Trophoblast cell (in vitro differentiated cells and primary cell): ENCODE measurements around the gene ME2.

ENCODE experiments used
- DNase-seq, 2 donors: peaks; one replicate each; pipeline ENCODE4 v3.0.0-alpha.2; 2016
- H2AFZ ChIP-seq: 2 replicates; pipeline ENCODE4 v1.6.1; 2013; ENCODE audit warnings: low read length, moderate library complexity, mild to moderate bottlenecking; ENCODE audit not compliant: insufficient read depth, poor library complexity
- H2AK5ac ChIP-seq: 2 replicates; pipeline ENCODE4 v1.6.1; 2013; ENCODE audit warnings: mild to moderate bottlenecking, low read length
- H2BK120ac ChIP-seq: 2 replicates; pipeline ENCODE4 v1.6.1; 2013; ENCODE audit warnings: low read length, mild to moderate bottlenecking, moderate library complexity; ENCODE audit not compliant: insufficient read depth, poor library complexity
- H2BK12ac ChIP-seq: 2 replicates; pipeline ENCODE4 v1.6.1; 2013; ENCODE audit warnings: mild to moderate bottlenecking, low read length, moderate library complexity
- H2BK5ac ChIP-seq: 2 replicates; pipeline ENCODE4 v1.6.1; 2013; ENCODE audit warnings: low read length, low read depth, moderate library complexity, mild to moderate bottlenecking; ENCODE audit not compliant: poor library complexity
- H3K14ac ChIP-seq: 2 replicates; pipeline ENCODE4 v1.6.1; 2013; ENCODE audit warnings: mild to moderate bottlenecking, low read length
- H3K18ac ChIP-seq: 2 replicates; pipeline ENCODE4 v1.6.1; 2013; ENCODE audit warnings: mild to moderate bottlenecking, low read length
- H3K23ac ChIP-seq: 2 replicates; pipeline ENCODE4 v1.6.1; 2013; ENCODE audit warnings: low read length
- H3K27ac ChIP-seq: 2 replicates; pipeline ENCODE4 v1.5.1; 2013; ENCODE audit warnings: low read depth, mild to moderate bottlenecking, inconsistent platforms, low read length, moderate library complexity
- H3K27me3 ChIP-seq: 2 replicates; pipeline ENCODE4 v1.6.1; 2013; ENCODE audit warnings: inconsistent platforms, mild to moderate bottlenecking, low read length, moderate library complexity; ENCODE audit not compliant: insufficient read depth
- H3K36me3 ChIP-seq, 2 experiments: 1 replicate in 1 of 2; 2 replicates in 1 of 2; pipeline ENCODE4 v1.6.1; 2013; ENCODE audit warnings: low read length in 2 of 2, mild to moderate bottlenecking in 2 of 2, moderate library complexity in 1 of 2; ENCODE audit not compliant: insufficient read depth in 2 of 2, control insufficient read depth in 1 of 2
- H3K4ac ChIP-seq: 2 replicates; pipeline ENCODE4 v1.6.1; 2013; ENCODE audit warnings: low read depth, mild to moderate bottlenecking, low read length, moderate library complexity
- H3K4me1 ChIP-seq, 2 experiments: 1 replicate in 1 of 2; 2 replicates in 1 of 2; pipeline ENCODE4 v1.6.1; 2013; ENCODE audit warnings: low read length in 2 of 2, mild to moderate bottlenecking in 2 of 2, moderate library complexity in 1 of 2; ENCODE audit not compliant: insufficient read depth in 2 of 2, control insufficient read depth in 1 of 2
- H3K4me2 ChIP-seq: 2 replicates; pipeline ENCODE4 v1.6.1; 2013; ENCODE audit warnings: inconsistent platforms, mild to moderate bottlenecking, low read length, moderate library complexity
- H3K4me3 ChIP-seq: 2 replicates; pipeline ENCODE4 v1.5.1; 2013; ENCODE audit warnings: mild to moderate bottlenecking, low read depth, low read length, inconsistent platforms
- H3K79me1 ChIP-seq: one replicate; pipeline ENCODE4 v1.6.1; 2013; ENCODE audit warnings: low read length
- H3K79me2 ChIP-seq: 2 replicates; pipeline ENCODE4 v1.6.1; 2013; ENCODE audit warnings: low read length, mild to moderate bottlenecking; ENCODE audit not compliant: control insufficient read depth, insufficient read depth, poor library complexity
- H3K9ac ChIP-seq: 2 replicates; pipeline ENCODE4 v1.6.1; 2013; ENCODE audit warnings: mild to moderate bottlenecking, low read length
- H3K9me3 ChIP-seq: 2 replicates; pipeline ENCODE4 v1.6.1; 2013; ENCODE audit warnings: low read depth, mild to moderate bottlenecking, control low read depth, inconsistent platforms, low read length; ENCODE audit not compliant: insufficient read depth
- H4K12ac ChIP-seq: 2 replicates; pipeline ENCODE4 v1.6.1; 2013; ENCODE audit warnings: low read depth, mild to moderate bottlenecking, low read length, moderate library complexity
- H4K8ac ChIP-seq: 2 replicates; pipeline ENCODE4 v1.6.1; 2013; ENCODE audit warnings: low read depth, mild to moderate bottlenecking, low read length, moderate library complexity
- H4K91ac ChIP-seq: one replicate; pipeline ENCODE4 v1.6.1; 2013; ENCODE audit warnings: low read depth, mild to moderate bottlenecking, low read length, moderate library complexity
- WGBS: extraction: QIAGEN DNeasy Blood & Tissue Kit; methylation state at CpG from one replicate; pipeline ENCODE4 v1.1.7; 2013; ENCODE audit warnings: missing lambda C conversion rate; ENCODE audit not compliant: insufficient read length, insufficient coverage; ENCODE audit errors: extremely low coverage; 5-methylcytosine and 5-hydroxymethylcytosine counted together

The ME2 gene

GRCh38 chr18:50848061-50848551, 30.8 kb upstream of the ME2 start:
- Histone ChIP-seq H3K4me1 (no peaks in the 10 kb centered on the region), H3K4ac (no peak overlapping the region), H2BK5ac (no peak overlapping the region), H4K8ac (no peak overlapping the region), H3K9me3 (no peaks in the 10 kb centered on the region), H3K14ac (no peak overlapping the region), H3K4me3 (no peak overlapping the region), H2AK5ac (no peak overlapping the region), H3K36me3 (no peaks in the 10 kb centered on the region), H4K91ac (no peak overlapping the region), H3K4me2 (no peak overlapping the region), H4K12ac (no peak overlapping the region), H2BK12ac (no peak overlapping the region), H3K23ac (no peak overlapping the region), H3K79me2 (no peaks in the 10 kb centered on the region), H3K18ac (no peak overlapping the region), H3K79me1 (no peaks in the 10 kb centered on the region), H3K27ac (no peak overlapping the region), H2AFZ (no peak overlapping the region), H3K9ac (no peak overlapping the region), H2BK120ac (no peak overlapping the region), H3K27me3 (no peaks in the 10 kb centered on the region)
- WGBS = no CpG with 5 or more reads among the region's 7 CpGs
- no peak for DNase-seq

GRCh38 chr18:50848991-50849390, 29.9 kb upstream of the ME2 start:
- Histone ChIP-seq H2BK5ac (no peak overlapping the region), H3K9ac (no peak overlapping the region), H3K4me1 (peaks cover 0 to under 1% of the 10 kb centered on the region in 2 experiments), H2AFZ (no peak overlapping the region), H3K79me2 (no peaks in the 10 kb centered on the region), H4K12ac (no peak overlapping the region), H3K14ac (no peak overlapping the region), H3K36me3 (no peaks in the 10 kb centered on the region), H3K23ac (no peak overlapping the region), H3K9me3 (no peaks in the 10 kb centered on the region), H3K4me3 (no peak overlapping the region), H4K8ac (no peak overlapping the region), H3K27ac (no peak overlapping the region), H3K27me3 (no peaks in the 10 kb centered on the region), H3K4me2 (no peak overlapping the region), H2BK12ac (no peak overlapping the region), H3K79me1 (no peaks in the 10 kb centered on the region), H3K18ac (no peak overlapping the region), H4K91ac (no peak overlapping the region), H2BK120ac (no peak overlapping the region), H2AK5ac (no peak overlapping the region), H3K4ac (no peak overlapping the region)
- DNase-seq = no peak
- no CpG with 5 or more reads among the region's 1 CpG for WGBS

DNA sequence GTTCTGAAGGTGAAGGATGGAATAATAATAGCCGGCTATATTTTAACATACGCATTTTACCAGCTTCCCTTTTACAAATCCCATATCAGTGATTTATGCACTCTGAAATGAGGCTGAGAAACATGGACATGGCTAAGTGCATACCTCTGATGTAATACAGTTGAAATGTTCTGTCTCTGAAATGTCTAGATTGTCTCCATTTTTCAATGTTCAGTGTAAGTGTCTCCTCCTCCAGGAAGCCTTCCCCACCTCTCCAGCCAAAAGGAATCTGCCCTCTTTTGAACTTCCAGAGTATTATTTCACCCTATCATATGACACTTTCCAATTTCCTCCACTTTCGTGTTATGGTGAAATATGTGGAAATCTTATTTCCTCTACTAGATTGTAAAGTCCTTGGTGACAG, 29.5 kb upstream of the ME2 start:
- Histone ChIP-seq H4K12ac (no peak overlapping the region), H3K18ac (no peak overlapping the region), H3K79me1 (no peaks in the 10 kb centered on the region), H3K23ac (no peak overlapping the region), H3K79me2 (no peaks in the 10 kb centered on the region), H2BK120ac (no peak overlapping the region), H3K14ac (no peak overlapping the region), H3K4me3 (no peak overlapping the region), H3K36me3 (no peaks in the 10 kb centered on the region), H4K91ac (no peak overlapping the region), H3K9ac (no peak overlapping the region), H3K4me2 (no peak overlapping the region), H4K8ac (no peak overlapping the region), H2BK5ac (no peak overlapping the region), H3K4ac (no peak overlapping the region), H3K27me3 (no peaks in the 10 kb centered on the region), H3K4me1 (peaks cover 0 to 2% of the 10 kb centered on the region in 2 experiments), H2AK5ac (no peak overlapping the region), H2BK12ac (no peak overlapping the region), H2AFZ (no peak overlapping the region), H3K27ac (no peak overlapping the region), H3K9me3 (no peaks in the 10 kb centered on the region)
- WGBS = no CpG with 5 or more reads among the region's 3 CpGs
- peak; percentile 7 to 72 for DNase-seq

GRCh38 chr18:50850307-50851065, 28.4 kb upstream of the ME2 start:
- H4K12ac ChIP-seq = no peak overlapping the region
- no CpG with 5 or more reads among the region's 5 CpGs for WGBS
- DNase-seq = no peak

More at GRCh38 chr18:50850307-50851065, 28.4 kb upstream of the ME2 start:
- H4K91ac ChIP-seq = no peak overlapping the region
- no peaks in the 10 kb centered on the region for H3K36me3 ChIP-seq
- no peak overlapping the region for H3K4me3 ChIP-seq
- no peak overlapping the region for H3K23ac ChIP-seq
- H2BK120ac ChIP-seq = no peak overlapping the region
- H2AK5ac ChIP-seq = no peak overlapping the region
- no peak overlapping the region for H4K8ac ChIP-seq
- no peaks in the 10 kb centered on the region for H3K27me3 ChIP-seq
- H3K9me3 ChIP-seq = no peaks in the 10 kb centered on the region
- H3K27ac ChIP-seq = no peak overlapping the region
- no peaks in the 10 kb centered on the region for H3K79me1 ChIP-seq
- no peaks in the 10 kb centered on the region for H3K79me2 ChIP-seq
- no peak overlapping the region for H3K18ac ChIP-seq
- no peak overlapping the region for H3K14ac ChIP-seq
- no peak overlapping the region for H2BK5ac ChIP-seq
- no peak overlapping the region for H2AFZ ChIP-seq
- no peak overlapping the region for H3K4me2 ChIP-seq
- H2BK12ac ChIP-seq = no peak overlapping the region
- no peak overlapping the region for H3K4ac ChIP-seq
- H3K4me1 ChIP-seq = peaks cover 0 to 2% of the 10 kb centered on the region in 2 experiments
- H3K9ac ChIP-seq = no peak overlapping the region
